HepG2 (cell line): ENCODE data around the gene AQP7. TPM values are rescaled to one million over a fixed set of nuclear protein-coding genes. Genes with fewer than 3 reads are reported as not detected.
A peak's percentile ranks its signal among the peaks of the same experiment; 100 is the strongest.

ENCODE experiments used
- CREBL2 ChIP-seq: sonication (generic); formaldehyde crosslinking; IDR thresholded peaks from 2 replicates; pipeline ENCODE4 v1.8.1; 2023; ENCODE audit warnings: missing genetic modification reagents, mild to moderate bottlenecking, borderline replicate concordance
- CTCF ChIP-seq: sonication (generic); formaldehyde crosslinking; IDR thresholded peaks from 2 replicates; pipeline ENCODE4 v1.5.0; 2020; ENCODE audit warnings: mild to moderate bottlenecking, missing genetic modification reagents, moderate library complexity
- GATAD2A ChIP-seq: IDR thresholded peaks from 2 replicates; pipeline ENCODE4 v1.6.1; 2016
- GFI1 ChIP-seq: sonication (generic); formaldehyde crosslinking; IDR thresholded peaks from 2 replicates; pipeline ENCODE4 v1.5.0; 2020; ENCODE audit warnings: missing genetic modification reagents, mild to moderate bottlenecking, borderline replicate concordance
- LRRFIP1 ChIP-seq: sonication (generic); formaldehyde crosslinking; conservative IDR thresholded peaks from 2 replicates; pipeline ENCODE4 v1.4.0; 2020; ENCODE audit warnings: missing genetic modification reagents
- MAZ ChIP-seq, 2 experiments: sonication (generic) in 1 of 2; formaldehyde crosslinking in 1 of 2; IDR thresholded peaks; 2 replicates each; pipeline versions ENCODE4 v1.5.0 to v1.6.1; 2012 to 2020; ENCODE audit warnings: low read depth in 2 of 2, mild to moderate bottlenecking in 2 of 2, borderline replicate concordance in 1 of 2, improper control_type of control experiment in 1 of 2, low read length in 1 of 2, missing genetic modification reagents in 1 of 2, moderate library complexity in 1 of 2
- NR2F6 ChIP-seq, 2 experiments: IDR thresholded peaks; 2 replicates each; pipeline ENCODE4 v1.6.1; 2016; ENCODE audit warnings: antibody characterized with exemption in 1 of 2, mild to moderate bottlenecking in 1 of 2
- PATZ1 ChIP-seq: sonication (generic); formaldehyde crosslinking; IDR thresholded peaks from 2 replicates; pipeline ENCODE4 v1.4.0; 2020; ENCODE audit warnings: missing genetic modification reagents
- RAD21 ChIP-seq: fragments of 450-650 bp; formaldehyde crosslinking; IDR thresholded peaks from 2 replicates; pipeline ENCODE4 v1.5.0; 2020; ENCODE audit warnings: mild to moderate bottlenecking
- SMAD3 ChIP-seq: sonication (generic); formaldehyde crosslinking; IDR thresholded peaks from 2 replicates; pipeline ENCODE4 v1.4.0; 2020; ENCODE audit warnings: missing genetic modification reagents
- ZNF281 ChIP-seq: sonication (generic); formaldehyde crosslinking; IDR thresholded peaks from 2 replicates; pipeline ENCODE4 v1.4.0; 2020; ENCODE audit warnings: missing genetic modification reagents, borderline replicate concordance
- ZNF331 ChIP-seq: sonication (generic); formaldehyde crosslinking; IDR thresholded peaks from 2 replicates; pipeline ENCODE4 v1.4.0; 2020; ENCODE audit warnings: missing genetic modification reagents
- ZNF580 ChIP-seq: IDR thresholded peaks from 2 replicates; pipeline ENCODE4 v1.6.1; 2016; ENCODE audit warnings: low read depth, borderline replicate concordance
- polyA plus RNA-seq, 8 experiments: library from polyadenylated mRNA; depleted of rRNA in 3 of 8; stranded (reverse) in 7 of 8; unstranded in 1 of 8; fragments of >200 nt; fragmentation: Illumina TruSeq in 4 of 8; extraction: Trizol in 4 of 8; gene quantifications; 2 replicates each; pipeline versions ENCODE4 v1.2.1 to v1.2.3, GENCODE V29; 2011 to 2016; ENCODE audit warnings: low read depth in 4 of 8, missing spikeins in 1 of 8, mixed read lengths in 1 of 8; ENCODE audit not compliant: insufficient read depth in 1 of 8
- total RNA-seq, 5 experiments: library from RNA; depleted of rRNA; stranded (reverse); fragments of >200 nt; fragmentation: Illumina TruSeq; extraction: Trizol; gene quantifications; 2 replicates each; pipeline ENCODE4 v1.2.3, GENCODE V29; 2016; ENCODE audit warnings: low read depth in 1 of 5

The AQP7 gene
- total and polyA plus RNA-seq, 2 of the 13 experiments (the other 11 are each of a cell fraction or from before 2014, with no cell fraction given) = 1.9 to 2.1 TPM

- TF ChIP-seq CREBL2 (CRISPR knock-in tag) = no peak
- TF ChIP-seq GFI1 = no peak
- no peak for TF ChIP-seq LRRFIP1
- TF ChIP-seq ZNF331 (CRISPR knock-in tag) = 0 out of 2 replicates have a peak, but pooled peaks have one; percentile 15
- 0 out of 2 replicates have a peak, but pooled peaks have one; percentile 33 for TF ChIP-seq ZNF580
- peak; percentile 20; the same call in 1 of the 2 replicates for TF ChIP-seq NR2F6 (IDR thresholded peaks at IDR 0.05)
- TF ChIP-seq NR2F6 (CRISPR knock-in tag; IDR thresholded peaks at IDR 0.05) = no peak
- peak; percentile 84 for TF ChIP-seq CTCF (CRISPR knock-in tag)
- peak; percentile 74; the same call in 1 of the 2 replicates for TF ChIP-seq ZNF281 (CRISPR knock-in tag)
- peak; percentile 74 for TF ChIP-seq RAD21 (CRISPR knock-in tag)
- peak; percentile 45; the same call in 1 of the 2 replicates for TF ChIP-seq PATZ1
- TF ChIP-seq SMAD3 = 0 out of 2 replicates have a peak, but pooled peaks have one; percentile 48
- 0 out of 2 replicates have a peak, but pooled peaks have one; percentile 30 for TF ChIP-seq MAZ (IDR thresholded peaks at IDR 0.05; ENCODE audit: borderline replicate concordance, low read depth, low read length)
- no peak for TF ChIP-seq MAZ (CRISPR knock-in tag; IDR thresholded peaks at IDR 0.05; ENCODE audit: low read depth)
- peak; percentile 40; the same call in 1 of the 2 replicates for TF ChIP-seq GATAD2A
Measured at GRCh38 chr9:33374634-33375237, 27.6 kb downstream of the AQP7 start (continued).
